ENCODE measurements around the gene NDOR1. TPM values are rescaled to one million over a fixed set of nuclear protein-coding genes. Genes with fewer than 3 reads are reported as not detected.
A peak's percentile ranks its signal among the peaks of the same experiment; 100 is the strongest.

NDOR1 gene
- total RNA-seq, 1 experiment from 2014 or later, result 6.5 TPM

- H3K27me3 ChIP-seq (replicated peaks), result no peaks in the 10 kb centered on the region
- H3K27ac ChIP-seq, result no peak overlapping the region
- peak overlapping the region; percentile 88 for H3K4me3 ChIP-seq
- H3K9me3 ChIP-seq (replicated peaks), result no peaks in the 10 kb centered on the region
- peaks cover 43% of the 10 kb centered on the region for H3K36me3 ChIP-seq
- peaks cover 19% of the 10 kb centered on the region for H3K4me1 ChIP-seq (replicated peaks)
- no peak for DNase-seq (ENCODE audit: low read depth in 1 of 2, low spot score in 2 of 2)
Observed at GRCh38 chr9:137206602-137207001, 1.1 kb downstream of the NDOR1 start.

- H3K27me3 ChIP-seq (replicated peaks), result no peaks in the 10 kb centered on the region
- H3K27ac ChIP-seq, result no peak overlapping the region
- no peak for DNase-seq (ENCODE audit: low read depth in 1 of 2, low spot score in 2 of 2)
- H3K4me3 ChIP-seq, result no peak overlapping the region
- H3K4me1 ChIP-seq (replicated peaks), result peaks cover 4% of the 10 kb centered on the region
- H3K9me3 ChIP-seq (replicated peaks), result no peaks in the 10 kb centered on the region
- H3K36me3 ChIP-seq, result peaks cover 61% of the 10 kb centered on the region
Observed at GRCh38 chr9:137211532-137211931, 6.0 kb downstream of the NDOR1 start.

GRCh38 chr9:137212520-137212919, 7.0 kb downstream of the NDOR1 start:
- Histone ChIP-seq H3K27ac (no peak overlapping the region), H3K27me3 (replicated peaks) (no peaks in the 10 kb centered on the region), H3K4me3 (no peak overlapping the region), H3K9me3 (replicated peaks) (no peaks in the 10 kb centered on the region), H3K36me3 (peaks cover 55% of the 10 kb centered on the region), H3K4me1 (replicated peaks) (no peaks in the 10 kb centered on the region)
- no peak for DNase-seq (ENCODE audit: low read depth in 1 of 2, low spot score in 2 of 2)

- H3K27me3 ChIP-seq (replicated peaks), result no peaks in the 10 kb centered on the region
- H3K4me1 ChIP-seq (replicated peaks), result peaks cover 3% of the 10 kb centered on the region
- H3K9me3 ChIP-seq (replicated peaks), result no peaks in the 10 kb centered on the region
- no peak overlapping the region for H3K4me3 ChIP-seq
- peaks cover 61% of the 10 kb centered on the region for H3K36me3 ChIP-seq
- H3K27ac ChIP-seq, result no peak overlapping the region
- no peak for DNase-seq (ENCODE audit: low read depth in 1 of 2, low spot score in 2 of 2)
Observed at GRCh38 chr9:137213160-137214060, 7.9 kb downstream of the NDOR1 start.

- H3K36me3 ChIP-seq, result peaks cover 58% of the 10 kb centered on the region
- H3K4me1 ChIP-seq (replicated peaks), result peaks cover 10% of the 10 kb centered on the region
- no peaks in the 10 kb centered on the region for H3K9me3 ChIP-seq (replicated peaks)
- no peak overlapping the region for H3K4me3 ChIP-seq
- no peak for DNase-seq (ENCODE audit: low read depth in 1 of 2, low spot score in 2 of 2)
- no peaks in the 10 kb centered on the region for H3K27me3 ChIP-seq (replicated peaks)
- H3K27ac ChIP-seq, result no peak overlapping the region
Observed at GRCh38 chr9:137214620-137215019, 9.1 kb downstream of the NDOR1 start.

GRCh38 chr9:137215196-137215986, 9.9 kb downstream of the NDOR1 start:
- Histone ChIP-seq H3K4me1 (replicated peaks) (peaks cover 10% of the 10 kb centered on the region), H3K9me3 (replicated peaks) (no peaks in the 10 kb centered on the region), H3K27me3 (replicated peaks) (no peaks in the 10 kb centered on the region), H3K36me3 (peaks cover 55% of the 10 kb centered on the region), H3K4me3 (no peak overlapping the region), H3K27ac (no peak overlapping the region)
- DNase-seq (ENCODE audit: low read depth in 1 of 2, low spot score in 2 of 2), result no peak

- Histone ChIP-seq H3K36me3 (peaks cover 55% of the 10 kb centered on the region), H3K27me3 (replicated peaks) (no peaks in the 10 kb centered on the region), H3K4me3 (no peak overlapping the region), H3K9me3 (replicated peaks) (no peaks in the 10 kb centered on the region), H3K4me1 (replicated peaks) (peaks cover 10% of the 10 kb centered on the region), H3K27ac (no peak overlapping the region)
- DNase-seq (ENCODE audit: low read depth in 1 of 2, low spot score in 2 of 2), result no peak
Observed at GRCh38 chr9:137216188-137216965, 10.9 kb downstream of the NDOR1 start.

GRCh38 chr9:137217276-137218211, 12.0 kb downstream of the NDOR1 start:
- H3K27ac ChIP-seq, result no peak overlapping the region
- peaks cover 55% of the 10 kb centered on the region for H3K36me3 ChIP-seq
- H3K27me3 ChIP-seq (replicated peaks), result no peaks in the 10 kb centered on the region
- DNase-seq (ENCODE audit: low read depth in 1 of 2, low spot score in 2 of 2), result no peak
- no peak overlapping the region for H3K4me3 ChIP-seq
- no peaks in the 10 kb centered on the region for H3K9me3 ChIP-seq (replicated peaks)
- H3K4me1 ChIP-seq (replicated peaks), result peaks cover 11% of the 10 kb centered on the region

- peaks cover 18% of the 10 kb centered on the region for H3K4me1 ChIP-seq (replicated peaks)
- no peak overlapping the region for H3K27ac ChIP-seq
- H3K9me3 ChIP-seq (replicated peaks), result no peaks in the 10 kb centered on the region
- H3K27me3 ChIP-seq (replicated peaks), result no peaks in the 10 kb centered on the region
- H3K4me3 ChIP-seq, result no peak overlapping the region
- no peak for DNase-seq (ENCODE audit: low read depth in 1 of 2, low spot score in 2 of 2)
- H3K36me3 ChIP-seq, result peaks cover 49% of the 10 kb centered on the region
Observed at GRCh38 chr9:137218212-137218753, 12.8 kb downstream of the NDOR1 start.

- peaks cover 20% of the 10 kb centered on the region for H3K4me1 ChIP-seq (replicated peaks)
- peaks cover 47% of the 10 kb centered on the region for H3K36me3 ChIP-seq
- peak in 1 of 2 experiments; percentile 20 for DNase-seq (ENCODE audit: low read depth in 1 of 2, low spot score in 2 of 2)
- H3K27ac ChIP-seq, result no peak overlapping the region
- no peaks in the 10 kb centered on the region for H3K27me3 ChIP-seq (replicated peaks)
- H3K9me3 ChIP-seq (replicated peaks), result no peaks in the 10 kb centered on the region
- H3K4me3 ChIP-seq, result no peak overlapping the region
Observed at GRCh38 chr9:137218754-137219271, 13.3 kb downstream of the NDOR1 start.

- DNase-seq (ENCODE audit: low read depth in 1 of 2, low spot score in 2 of 2), result no peak
Observed at GRCh38 chr9:137219757-137220316, 14.3 kb downstream of the NDOR1 start.

More at GRCh38 chr9:137219757-137220316, 14.3 kb downstream of the NDOR1 start:
- Histone ChIP-seq H3K27ac (no peak overlapping the region), H3K36me3 (peaks cover 37% of the 10 kb centered on the region), H3K27me3 (replicated peaks) (no peaks in the 10 kb centered on the region), H3K4me3 (no peak overlapping the region), H3K9me3 (replicated peaks) (no peaks in the 10 kb centered on the region), H3K4me1 (replicated peaks) (peaks cover 25% of the 10 kb centered on the region)

All from SJSA1 (cell line).